Activated effector memory CD4-positive, alpha-beta T cell treated with anti-CD3 and anti-CD28 coated beads, Interleukin-2, amount 50 U/mL, for 16 hours (primary cell): ENCODE results near the gene WIPF2.
A peak's percentile ranks its signal among the peaks of the same experiment; 100 is the strongest.
"Not testable (repeated sequence)": the region's sequence is repeated elsewhere in the genome, so short reads cannot be mapped to it uniquely, and the experiment has no call there.

ENCODE experiments used
- DNase-seq: peaks from one replicate; pipeline ENCODE4 v3.0.0-alpha.2; 2020

Gene WIPF2

DNA sequence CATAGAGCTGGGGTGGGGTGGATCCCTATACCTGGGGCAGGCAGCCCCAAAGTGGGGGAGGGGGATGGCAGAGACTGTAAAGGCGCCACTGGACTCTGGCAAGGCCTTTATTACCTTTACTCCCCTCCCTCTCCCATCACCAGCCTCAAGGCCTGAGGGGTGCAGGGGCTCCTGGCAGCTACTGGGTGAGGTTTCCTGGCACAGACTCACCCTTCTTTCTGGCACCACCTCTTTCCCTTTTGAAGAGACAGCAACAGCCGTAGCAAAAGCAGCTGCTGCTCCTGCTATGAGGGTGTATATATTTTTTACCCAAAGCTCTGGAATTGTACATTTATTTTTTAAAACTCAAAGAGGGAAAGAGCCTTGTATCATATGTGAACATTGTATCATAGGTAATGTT is 24.3 kb upstream of the WIPF2 start:
- DNase-seq: no peak

DNA sequence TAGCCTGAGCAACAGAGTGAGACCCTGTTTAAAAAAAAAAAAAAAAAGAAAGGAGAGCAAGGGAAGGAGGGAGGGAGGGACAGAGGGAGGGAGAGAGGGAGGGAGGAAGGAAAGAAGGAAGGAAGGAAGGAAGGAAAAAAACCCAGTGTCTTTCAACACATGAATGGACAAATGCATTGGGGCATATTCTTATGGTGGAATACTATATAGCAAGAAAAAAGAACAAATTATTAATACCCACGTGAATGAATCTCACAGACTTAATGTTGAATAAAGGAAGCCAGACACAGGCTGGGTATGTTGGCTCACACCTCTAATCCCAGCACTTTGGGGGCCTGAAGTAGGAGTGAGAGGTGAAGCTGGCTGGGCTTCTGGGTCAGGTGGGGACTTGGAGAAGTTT is 21.6 kb upstream of the WIPF2 start:
- no peak for DNase-seq

DNA sequence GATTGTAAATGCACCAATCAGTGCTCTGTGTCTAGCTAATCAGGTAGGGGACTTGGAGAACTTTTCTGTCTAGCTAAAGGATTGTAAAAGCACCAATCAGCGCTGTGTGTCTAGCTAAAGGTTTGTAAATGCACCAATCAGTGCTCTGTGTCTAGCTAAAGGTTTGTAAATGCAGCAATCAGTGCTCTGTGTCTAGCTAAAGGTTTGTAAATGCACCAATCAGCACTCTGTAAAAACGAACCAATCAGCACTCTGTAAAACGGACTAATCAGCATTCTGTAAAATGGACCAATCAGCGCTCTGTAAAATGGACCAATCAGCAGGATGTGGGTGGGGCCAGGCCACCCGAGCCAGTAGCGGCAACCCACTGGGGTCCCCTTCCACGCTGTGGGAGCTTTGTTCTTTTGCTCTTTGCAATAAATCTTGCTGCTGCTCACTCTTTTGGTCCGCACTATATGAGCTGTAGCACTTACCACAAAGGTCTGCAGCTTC is 21.1 kb upstream of the WIPF2 start:
- peak; percentile 63 for DNase-seq

DNA sequence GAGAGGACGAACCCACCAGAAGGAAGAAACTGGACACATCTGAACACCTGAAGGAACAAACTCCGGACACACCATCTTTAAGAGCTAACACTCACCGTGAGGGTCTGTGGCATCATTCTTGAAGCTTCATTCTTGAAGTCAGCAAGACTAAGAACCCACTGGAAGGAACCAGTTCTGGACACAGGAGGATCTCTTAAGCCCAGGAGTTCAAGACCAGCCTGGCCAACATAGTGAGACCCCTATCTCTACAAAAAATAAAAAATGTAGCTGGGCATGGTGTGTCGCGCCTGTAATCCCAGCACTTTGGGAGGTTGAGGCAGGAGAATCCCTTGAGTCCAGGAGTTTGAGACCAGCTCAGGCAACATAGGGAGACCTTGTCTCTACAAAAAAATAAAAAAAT is 20.5 kb upstream of the WIPF2 start:
- DNase-seq: no peak

DNA sequence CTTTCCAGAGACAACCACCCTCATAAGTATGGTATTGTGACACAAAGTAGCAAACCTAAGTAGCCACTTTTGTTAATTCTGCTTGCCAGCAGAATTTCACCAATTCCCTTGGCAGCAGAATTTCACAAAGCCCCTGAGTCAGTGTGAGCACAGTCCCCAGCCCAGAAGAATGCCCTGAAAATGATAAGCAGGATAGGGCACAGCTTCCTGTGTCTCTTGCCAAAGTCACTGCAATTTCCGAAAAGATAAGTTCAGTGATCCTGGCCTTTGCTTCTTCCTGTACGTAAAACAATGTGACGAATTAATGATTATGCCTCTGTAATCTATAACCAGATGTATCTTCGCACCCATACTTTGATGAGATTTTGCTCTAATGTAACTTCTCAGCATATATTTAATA is 16.0 kb upstream of the WIPF2 start:
- DNase-seq: no peak

DNA sequence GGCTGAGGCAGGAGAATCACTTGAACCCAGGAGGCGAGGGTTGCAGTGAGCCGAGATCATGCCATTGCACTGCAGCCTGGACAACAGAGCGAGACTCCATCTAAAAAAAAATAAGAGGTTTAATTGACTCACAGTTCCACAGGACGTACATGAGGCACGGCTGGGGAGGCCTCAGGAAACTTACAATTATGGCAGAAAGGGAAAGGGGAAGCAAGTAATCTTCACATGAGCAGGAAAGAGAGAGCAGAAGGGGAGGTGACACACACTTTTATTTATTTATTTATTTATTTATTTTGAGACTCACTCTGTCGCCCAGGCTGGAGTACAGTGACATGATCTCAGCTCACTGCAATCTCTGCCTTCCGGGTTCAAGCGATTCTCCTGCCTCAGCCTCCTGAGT is 12.9 kb upstream of the WIPF2 start:
- DNase-seq: not testable (repeated sequence)

DNA sequence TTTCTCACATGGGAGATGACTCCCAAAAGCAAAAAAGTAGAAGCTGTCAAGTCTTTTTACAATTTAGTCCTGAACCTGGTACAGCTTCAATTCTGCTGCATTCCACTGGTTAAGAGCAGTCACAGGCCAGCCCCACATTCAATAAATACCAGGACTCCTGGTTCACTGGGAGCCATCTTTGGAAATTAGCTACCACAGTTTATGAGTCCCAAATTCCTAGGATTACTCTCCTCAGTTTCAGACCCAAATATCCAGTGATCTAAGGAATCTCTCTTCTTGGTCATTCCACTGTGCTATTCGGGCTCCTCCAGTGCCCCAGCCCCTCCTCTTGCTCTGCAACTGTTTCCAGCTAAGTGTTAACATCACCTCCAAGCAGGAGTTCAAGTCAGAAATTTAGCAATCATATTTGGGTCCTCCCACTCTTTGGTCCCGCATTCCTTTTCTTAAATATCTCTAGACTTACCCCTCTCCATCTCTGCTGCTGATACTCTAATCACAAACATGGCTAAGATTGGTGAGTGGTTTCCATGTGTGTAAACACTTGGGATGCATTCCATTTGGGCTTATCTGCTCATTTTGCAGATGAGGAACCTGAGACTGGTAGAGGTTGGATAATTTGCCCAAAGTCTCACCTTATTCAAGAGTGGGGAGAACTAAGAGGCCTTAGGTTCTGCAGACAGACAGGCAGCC is 9.6 kb upstream of the WIPF2 start:
- DNase-seq: no peak

DNA sequence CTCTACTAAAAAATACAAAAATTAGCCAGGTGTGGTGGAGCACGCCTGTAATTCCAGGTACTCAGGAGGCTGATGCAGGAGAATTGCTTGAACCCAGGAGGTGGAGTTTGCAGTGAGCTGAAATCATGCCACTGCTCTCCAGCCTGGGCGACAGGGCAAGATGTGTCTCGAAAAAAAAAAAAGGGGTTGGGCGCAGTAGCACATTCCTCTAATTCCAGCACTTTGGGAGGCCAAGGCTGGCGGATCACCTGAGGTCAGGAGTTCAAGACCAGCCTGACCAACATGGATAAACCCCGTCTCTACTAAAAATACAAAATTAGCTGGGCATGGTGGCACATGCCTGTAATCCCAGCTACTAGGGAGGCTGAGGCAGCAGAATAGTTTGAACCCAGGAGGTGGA is 5.2 kb upstream of the WIPF2 start:
- not testable (repeated sequence) for DNase-seq

DNA sequence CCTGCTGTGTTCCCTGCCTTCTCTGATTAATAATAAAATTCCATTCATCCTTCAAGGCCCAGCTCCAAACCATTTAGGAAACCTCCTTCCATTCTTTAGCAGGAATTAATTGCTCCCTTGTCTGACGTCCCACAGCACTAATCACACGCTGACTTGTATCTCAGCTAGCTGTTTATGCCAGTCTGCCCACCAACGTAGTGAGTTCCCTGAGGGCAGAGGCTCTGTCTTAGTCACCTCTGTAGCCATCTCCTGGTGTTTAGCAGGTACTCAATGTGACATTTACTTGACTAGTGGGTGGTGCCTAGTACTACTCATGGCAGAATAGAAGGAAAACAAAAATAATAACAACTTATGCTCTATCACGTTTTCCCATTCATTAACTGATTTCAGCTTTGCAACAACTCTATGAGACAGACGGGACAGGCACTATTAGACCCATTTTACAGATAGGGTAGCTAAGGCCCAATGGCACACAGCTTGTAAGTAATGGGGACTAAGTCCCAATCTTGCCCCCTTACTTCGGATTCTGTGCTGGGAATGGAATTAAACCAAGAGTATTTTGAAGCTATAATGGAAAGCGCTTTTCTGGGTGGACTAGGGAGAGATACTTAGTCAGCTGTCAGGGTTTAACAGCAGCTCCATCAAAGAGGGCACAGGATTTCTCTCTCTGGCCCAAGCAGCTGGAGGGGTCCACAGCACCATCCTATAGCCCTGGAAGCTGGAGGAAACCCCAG is 931 bp upstream of the WIPF2 start:
- no peak for DNase-seq

DNA sequence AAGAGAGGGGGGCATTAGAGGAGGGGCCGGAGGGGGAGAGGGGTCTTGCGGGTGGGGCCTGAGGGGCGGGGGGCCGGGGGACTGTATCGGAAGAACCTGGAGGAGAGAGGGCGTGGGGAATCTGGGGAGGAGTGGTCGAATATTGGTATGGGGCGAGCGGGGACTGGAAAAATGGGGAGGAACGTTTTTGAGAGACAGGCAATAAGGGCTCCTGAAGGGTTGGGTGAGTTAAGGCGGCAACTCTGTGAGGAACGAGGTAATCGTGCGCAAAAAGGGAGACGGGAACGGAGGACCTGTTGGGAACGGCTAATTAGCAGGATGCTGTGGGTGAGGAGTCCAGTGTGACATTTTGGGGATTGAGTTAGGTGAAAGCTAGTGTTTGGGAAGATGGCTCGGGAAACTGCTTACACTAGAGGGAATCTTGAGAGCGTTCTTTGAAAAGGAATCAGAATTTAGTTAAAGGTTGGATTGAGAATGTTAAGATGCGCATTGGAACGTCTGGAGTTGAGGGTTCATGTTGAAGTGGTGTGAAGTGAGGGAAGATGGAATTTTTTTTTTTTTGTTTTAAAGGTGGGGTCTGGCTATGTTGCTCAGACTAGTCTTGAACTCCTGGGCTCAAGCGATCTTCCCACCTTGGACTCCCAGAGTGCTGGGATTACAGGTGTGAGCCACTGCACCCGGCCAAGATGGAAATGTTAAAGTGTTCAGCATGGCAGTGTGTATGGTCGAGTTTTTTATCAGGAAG is 662 bp downstream of the WIPF2 start:
- peak; percentile 71 for DNase-seq

DNA sequence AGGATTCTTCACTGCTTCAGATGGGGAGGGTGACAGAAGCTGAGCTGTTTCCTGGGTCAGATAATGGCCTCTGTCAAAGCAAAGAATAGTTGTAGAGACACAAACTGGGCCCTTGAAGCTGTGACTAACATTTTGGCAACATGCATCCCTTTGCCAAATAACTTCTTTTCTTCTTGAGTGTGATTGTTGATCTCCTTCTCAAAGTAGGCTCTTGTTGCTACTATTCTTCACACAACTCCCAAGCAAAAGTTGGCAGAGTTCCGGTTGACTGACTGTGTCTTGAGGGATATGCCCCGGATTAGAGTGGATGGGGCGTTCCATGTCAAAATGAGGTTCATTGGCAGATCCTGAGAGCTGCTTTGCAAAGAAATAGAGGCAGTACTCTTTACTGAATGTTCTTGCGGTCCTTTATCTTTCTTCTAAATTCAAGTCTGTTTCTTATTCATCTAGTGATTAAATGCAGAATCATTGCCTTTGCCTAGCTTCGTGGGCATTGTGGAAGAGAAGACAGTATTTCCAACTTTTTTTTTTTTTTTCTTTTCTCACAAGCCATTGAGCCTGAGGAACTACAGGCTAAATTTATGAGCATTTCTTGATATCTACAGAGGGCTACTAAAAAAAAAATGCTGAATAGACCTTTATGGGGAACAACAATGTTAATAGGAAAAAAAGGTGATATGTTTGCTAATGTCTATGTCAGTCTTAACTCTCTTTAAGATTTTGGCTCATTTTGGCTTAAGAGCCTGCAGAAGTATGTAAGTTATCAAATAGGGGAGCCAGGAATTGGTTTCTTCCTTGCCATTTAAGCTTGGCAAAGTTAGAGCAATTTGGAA is 5.8 kb downstream of the WIPF2 start:
- DNase-seq: no peak

DNA sequence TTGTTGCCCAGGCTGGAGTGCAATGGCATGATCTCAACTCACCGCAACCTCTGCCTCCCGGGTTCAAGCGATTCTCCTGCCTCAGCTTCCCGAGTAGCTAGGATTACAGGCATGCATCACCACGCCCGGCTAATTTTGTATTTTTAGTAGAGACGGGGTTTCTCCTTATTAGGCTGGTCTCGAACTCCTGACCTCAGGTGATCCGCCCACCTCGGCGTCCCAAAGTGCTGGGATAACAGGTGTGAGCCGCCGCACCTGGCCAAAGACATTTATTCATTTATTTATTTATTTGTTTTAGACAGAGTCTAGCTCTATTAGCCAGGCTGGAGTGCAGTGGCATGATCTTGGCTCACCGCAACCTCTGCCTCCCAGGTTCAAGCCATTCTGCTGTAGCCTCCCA is 10.0 kb downstream of the WIPF2 start:
- not testable (repeated sequence) for DNase-seq

DNA sequence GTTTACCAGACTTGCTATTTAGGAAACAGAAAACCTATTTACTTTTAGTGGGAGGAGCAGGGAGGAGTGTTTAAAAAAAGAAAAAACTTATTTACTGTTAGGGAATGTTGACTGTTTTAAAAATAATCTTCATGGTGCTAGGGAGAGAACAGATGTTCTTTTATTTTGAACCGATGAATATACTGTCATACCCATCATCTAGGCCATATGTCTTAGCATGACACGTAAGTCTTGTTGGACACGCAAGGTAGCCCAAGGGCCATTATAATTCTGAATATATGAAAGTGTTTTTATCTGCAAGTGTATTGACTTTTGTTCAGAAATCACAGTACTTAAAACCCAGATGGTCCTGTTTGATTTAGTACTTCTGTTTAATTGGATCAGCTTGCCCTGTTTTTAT is 11.6 kb downstream of the WIPF2 start:
- no peak for DNase-seq

DNA sequence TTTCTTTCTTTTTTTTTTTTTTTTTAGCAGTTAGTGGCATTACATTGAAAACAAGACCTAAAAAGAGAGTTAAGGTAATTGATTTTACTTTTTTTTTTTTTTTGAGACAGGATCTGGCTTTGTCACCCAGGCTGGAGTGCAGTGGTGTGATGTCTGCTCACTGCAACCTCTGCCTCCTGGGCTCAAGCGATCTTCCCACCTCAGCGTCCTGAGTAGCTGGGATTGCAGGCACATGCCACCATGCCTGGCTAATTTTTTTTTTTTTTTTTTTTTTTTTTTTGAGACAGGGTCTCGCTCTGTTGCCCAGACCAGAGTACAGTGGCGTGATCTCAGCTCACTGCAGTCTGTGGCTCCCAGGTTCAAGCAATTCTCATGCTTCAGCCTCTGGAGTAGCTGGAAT is 12.8 kb downstream of the WIPF2 start:
- not testable (repeated sequence) for DNase-seq

DNA sequence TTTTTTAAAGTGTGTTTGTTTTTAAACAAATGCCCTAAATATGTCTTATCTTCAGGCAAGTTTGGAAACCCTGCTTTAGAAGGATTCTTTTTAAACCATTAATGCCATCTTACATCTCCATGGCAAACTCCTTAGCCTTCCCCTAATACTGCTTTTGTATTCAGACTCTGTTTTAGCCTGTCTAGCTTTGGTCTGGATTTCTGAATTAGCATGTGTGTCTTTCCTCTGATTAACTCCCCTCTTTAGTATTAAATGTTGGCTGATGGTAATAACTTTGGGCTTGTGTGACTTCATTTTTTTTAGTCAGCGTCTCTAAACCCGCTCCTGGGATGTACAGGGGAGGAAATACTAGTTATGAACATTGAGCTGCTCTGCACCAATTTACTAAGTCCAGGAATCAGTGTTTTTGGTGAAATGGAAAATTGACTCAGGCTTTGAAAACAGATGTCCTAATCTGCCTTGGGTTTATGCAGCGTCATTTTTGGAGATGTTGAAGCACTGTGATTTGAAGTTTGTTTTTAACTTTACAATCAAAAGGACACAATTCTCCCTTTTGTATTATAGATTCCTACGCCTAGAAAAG is 22.2 kb downstream of the WIPF2 start:
- DNase-seq: no peak

DNA sequence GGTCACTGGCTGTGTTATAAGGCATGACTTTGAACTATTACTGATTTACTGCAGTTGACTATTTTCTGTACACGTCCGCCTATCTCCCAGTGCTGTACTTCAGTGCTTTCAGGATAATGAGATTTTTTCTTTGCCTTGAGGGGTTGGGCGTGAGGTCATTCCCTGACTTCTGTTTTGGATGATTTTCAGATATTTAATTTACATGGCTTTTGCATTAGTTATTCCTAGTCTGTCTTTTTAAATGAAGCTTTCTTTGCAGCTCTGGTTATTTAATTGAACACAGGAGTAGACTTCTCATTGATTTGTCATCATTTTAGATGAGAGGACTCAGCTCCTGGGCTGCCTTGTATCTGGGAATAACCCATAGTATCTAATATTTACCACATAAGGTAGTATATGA is 23.7 kb downstream of the WIPF2 start:
- DNase-seq: no peak

DNA sequence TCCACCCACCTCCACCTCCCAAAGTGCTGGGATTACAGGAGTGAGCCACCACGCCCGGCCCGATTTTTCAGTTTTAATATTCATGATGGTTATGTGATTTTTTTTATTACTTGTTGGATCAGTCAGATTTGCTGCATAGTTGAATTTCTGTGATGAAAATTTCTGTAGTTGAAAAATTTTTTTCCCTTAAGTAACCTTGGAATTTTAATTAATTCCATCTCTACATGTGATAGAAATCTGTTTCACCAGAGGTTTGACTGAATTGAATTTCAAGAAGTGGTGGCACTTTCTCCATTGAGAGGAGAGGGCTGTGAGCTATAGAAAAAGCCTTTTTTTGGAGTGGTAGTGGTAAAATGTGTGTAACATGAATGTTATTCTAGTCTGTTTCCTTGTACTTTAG is 24.7 kb downstream of the WIPF2 start:
- no peak for DNase-seq

DNA sequence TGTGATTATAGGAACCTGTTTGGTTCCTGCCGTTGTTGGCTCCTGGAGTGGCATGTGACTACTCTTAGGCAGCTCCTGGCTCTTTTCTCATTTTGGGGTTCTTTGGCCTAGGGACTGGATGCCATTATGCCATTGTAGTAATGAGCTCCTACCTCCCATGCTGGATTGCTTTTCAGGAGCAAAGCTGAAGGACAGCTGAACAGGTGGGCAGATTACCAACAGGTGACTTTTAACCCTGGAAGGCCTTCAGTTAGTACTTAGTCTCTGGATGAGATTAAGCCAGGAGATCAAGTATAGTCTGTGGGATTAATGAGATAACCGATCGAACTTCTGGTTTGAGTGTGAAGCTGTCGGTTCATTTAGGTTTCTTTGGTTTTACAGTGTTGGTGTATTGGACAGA is 25.2 kb downstream of the WIPF2 start:
- DNase-seq: no peak

DNA sequence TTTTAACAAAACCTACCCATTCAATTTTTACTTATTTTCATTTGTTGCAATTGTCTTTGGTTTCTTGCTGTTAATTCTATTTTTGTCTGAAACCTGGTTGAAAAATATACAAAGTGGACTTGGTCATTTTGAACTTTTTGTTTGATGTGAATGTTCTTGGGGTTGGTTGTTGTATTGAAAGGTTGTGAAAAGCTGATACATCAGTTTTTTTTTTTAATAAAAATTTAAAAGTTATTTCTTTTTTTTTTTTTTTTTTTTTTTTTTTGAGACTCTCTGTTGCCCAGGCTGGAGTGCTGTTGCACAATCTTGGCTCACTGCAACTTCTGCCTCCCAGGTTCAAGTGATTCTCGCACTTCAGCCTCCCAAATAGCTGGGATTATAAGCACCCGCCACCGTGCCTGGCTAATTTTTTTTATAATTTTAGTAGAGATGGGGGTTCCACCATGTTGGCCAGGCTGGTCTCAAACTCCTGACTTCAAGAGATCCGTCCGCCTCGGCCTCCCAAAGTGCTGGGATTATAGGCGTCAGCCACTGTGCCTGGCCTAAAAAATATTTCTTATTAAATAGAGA is 28.9 kb downstream of the WIPF2 start:
- DNase-seq: no peak

DNA sequence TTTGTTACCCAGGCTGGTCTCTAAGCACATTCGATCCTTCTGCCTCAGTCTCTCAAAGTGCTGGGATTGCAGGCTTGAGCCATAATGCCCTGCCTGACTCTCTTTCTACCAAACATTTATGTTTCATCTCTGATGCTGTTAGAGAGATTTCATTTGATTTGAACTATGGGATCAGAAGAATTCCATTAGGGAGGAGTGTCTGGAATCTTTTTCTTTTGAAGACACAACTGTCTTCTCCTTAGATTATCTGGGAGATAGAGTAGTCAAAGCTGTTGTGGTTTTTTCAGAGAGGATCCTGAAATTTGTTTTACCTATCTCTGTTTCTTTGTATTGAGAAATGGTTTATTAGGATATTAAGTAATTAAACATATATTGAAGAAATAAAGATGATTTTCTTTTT is 29.4 kb downstream of the WIPF2 start:
- no peak for DNase-seq

DNA sequence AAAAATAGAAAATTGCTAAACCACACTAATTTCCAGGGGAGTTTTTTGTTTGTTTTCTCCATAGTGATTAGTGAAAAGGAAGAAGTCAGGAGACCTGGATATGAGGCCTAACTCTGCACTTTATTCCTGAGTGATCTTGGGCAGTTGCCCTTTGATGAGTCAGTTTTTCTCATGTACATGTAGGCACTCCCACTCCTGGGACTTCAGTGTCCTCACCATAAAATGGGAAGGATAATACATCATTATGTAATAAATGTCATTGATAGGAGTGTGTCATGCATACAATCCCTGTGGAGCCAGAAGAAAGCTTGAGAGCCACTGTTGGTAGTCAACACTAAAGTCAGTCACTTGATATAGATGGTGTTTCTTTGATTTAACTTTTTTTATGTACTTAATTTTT is 32.5 kb downstream of the WIPF2 start:
- no peak for DNase-seq

DNA sequence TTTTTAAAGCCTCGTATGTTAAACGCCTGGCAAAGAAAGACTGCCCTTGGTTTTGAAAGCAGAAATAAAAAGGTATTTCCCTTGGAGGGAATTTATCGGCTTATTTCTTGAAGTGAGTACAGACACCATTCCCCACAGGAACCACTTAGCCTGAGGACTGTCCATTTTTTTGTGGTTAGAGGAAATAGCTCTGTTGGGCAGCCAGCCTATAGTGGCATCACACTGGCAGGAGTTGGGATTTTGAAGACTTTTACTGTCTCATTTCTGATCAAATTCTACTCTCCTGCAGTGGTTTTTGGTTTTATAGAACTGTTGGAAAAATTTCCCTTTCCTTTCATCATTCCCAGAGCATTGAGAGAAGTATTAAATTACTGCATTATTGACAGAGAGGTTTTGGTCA is 34.5 kb downstream of the WIPF2 start:
- no peak for DNase-seq
